Measurements from ENCODE around the gene DNALI1.

Gene DNALI1

GRCh38 chr1:37593726-37594125 is 37.0 kb downstream of the DNALI1 start:
- H3K79me2 ChIP-seq, result peaks cover 3% of the 10 kb centered on the region
- TF ChIP-seq, protein P1, sequence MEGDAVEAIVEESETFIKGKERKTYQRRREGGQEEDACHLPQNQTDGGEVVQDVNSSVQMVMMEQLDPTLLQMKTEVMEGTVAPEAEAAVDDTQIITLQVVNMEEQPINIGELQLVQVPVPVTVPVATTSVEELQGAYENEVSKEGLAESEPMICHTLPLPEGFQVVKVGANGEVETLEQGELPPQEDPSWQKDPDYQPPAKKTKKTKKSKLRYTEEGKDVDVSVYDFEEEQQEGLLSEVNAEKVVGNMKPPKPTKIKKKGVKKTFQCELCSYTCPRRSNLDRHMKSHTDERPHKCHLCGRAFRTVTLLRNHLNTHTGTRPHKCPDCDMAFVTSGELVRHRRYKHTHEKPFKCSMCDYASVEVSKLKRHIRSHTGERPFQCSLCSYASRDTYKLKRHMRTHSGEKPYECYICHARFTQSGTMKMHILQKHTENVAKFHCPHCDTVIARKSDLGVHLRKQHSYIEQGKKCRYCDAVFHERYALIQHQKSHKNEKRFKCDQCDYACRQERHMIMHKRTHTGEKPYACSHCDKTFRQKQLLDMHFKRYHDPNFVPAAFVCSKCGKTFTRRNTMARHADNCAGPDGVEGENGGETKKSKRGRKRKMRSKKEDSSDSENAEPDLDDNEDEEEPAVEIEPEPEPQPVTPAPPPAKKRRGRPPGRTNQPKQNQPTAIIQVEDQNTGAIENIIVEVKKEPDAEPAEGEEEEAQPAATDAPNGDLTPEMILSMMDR (IDR thresholded peaks at IDR 0.05), result no peak
- H3K4me2 ChIP-seq (ENCODE audit: low read length), result no peak overlapping the region
- H3K27me3 ChIP-seq (ENCODE audit: control insufficient read depth, insufficient read depth, low read length), result no peaks in the 10 kb centered on the region
- no peak overlapping the region for H3K9ac ChIP-seq
- H3K4me3 ChIP-seq (ENCODE audit: low read depth, low read length), result no peak overlapping the region
- peaks cover 3% of the 10 kb centered on the region for H3K4me1 ChIP-seq
- no peaks in the 10 kb centered on the region for H3K9me3 ChIP-seq (ENCODE audit: control insufficient read depth, low read length)
- no peak overlapping the region for H2AFZ ChIP-seq
- H3K27ac ChIP-seq, result no peak overlapping the region
- H3K36me3 ChIP-seq (ENCODE audit: control insufficient read depth, insufficient read depth, low read length), result no peaks in the 10 kb centered on the region

DNA sequence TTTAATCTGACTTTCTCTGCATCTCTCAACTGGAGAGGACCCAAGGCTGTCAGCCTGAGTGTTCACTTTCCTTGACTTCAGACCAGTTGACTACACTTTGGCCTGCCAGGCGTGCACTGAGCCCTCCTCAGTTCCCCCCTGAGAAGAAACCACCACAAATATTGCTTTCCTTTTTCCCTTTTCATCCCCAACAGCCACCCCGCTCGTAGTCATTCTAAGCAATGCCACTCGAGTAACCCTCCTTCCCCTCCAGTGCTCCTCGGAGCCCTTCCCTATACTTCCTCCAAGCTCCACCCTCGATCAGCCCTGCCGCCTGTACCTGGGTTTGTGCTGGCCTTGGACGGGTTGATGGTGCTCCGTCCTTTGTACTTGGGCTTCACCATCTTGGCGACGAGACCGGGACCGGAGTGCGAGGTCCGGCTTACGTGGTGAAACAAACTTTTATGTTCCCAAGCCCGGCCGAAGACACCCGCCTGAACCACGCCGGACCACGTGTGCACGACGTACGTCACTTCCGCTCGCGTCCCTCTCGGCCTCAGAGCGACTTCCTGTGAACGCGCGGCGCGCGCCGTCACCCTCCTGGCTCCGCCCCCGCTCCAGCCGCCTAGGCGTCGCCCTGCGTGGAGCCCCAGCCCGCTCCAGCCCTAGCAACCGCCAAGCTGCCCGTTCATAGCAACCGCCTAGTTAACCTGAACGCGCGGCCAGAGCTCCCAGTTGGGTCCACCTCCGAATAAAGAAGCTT is 38.9 kb downstream of the DNALI1 start, which contains the start of gene GNL2:
GNL2 (minus strand) TSS at position 498 of the 742 bp plus-strand sequence; CDS start at position 383, 115 bp downstream.
- no peaks in the 10 kb centered on the region for H3K9me3 ChIP-seq (ENCODE audit: control insufficient read depth, low read length)
- H3K9ac ChIP-seq, result no peak within 1 kb of the TSS
- peak within 1 kb of the TSS; percentile 63 for H3K27ac ChIP-seq
- peak within 1 kb of the TSS; percentile 97 for H2AFZ ChIP-seq
- peak within 1 kb of the TSS; percentile 98 for H3K4me2 ChIP-seq (ENCODE audit: low read length)
- peaks cover 3% of the 10 kb centered on the region for H3K79me2 ChIP-seq
- TF ChIP-seq, protein P1 (IDR thresholded peaks at IDR 0.05), result no peak
- peak within 1 kb of the TSS; percentile 84 for H3K4me3 ChIP-seq (ENCODE audit: low read depth, low read length)
- no peaks in the 10 kb centered on the region for H3K27me3 ChIP-seq (ENCODE audit: control insufficient read depth, insufficient read depth, low read length)
- H3K36me3 ChIP-seq (ENCODE audit: control insufficient read depth, insufficient read depth, low read length), result no peaks in the 10 kb centered on the region
- H3K4me1 ChIP-seq, result peaks cover 3% of the 10 kb centered on the region

DNA sequence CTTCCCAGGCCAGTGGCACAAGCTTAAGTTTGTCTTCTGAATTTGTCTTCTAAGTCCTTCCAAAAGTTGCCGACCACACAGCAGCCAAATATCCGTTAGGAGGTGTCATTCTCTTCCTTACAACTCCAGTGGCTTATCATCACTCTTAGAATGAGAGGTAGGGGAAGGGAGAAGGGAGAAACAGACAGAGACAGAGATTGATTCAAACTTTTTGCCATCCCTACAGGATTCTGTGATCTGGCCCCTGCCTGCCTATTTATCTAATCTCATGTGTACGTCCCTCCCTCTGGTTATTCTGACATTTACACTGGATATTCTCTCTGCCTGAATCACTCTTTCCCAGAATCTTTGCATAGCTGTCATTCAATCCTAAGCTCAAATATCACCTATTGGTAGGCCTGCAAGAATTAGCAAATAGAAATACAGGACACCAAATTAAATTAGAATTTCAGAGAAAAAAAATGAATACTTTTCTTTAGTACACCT is 39.5 kb downstream of the DNALI1 start:
- peak overlapping the region; percentile 97 for H2AFZ ChIP-seq
- no peaks in the 10 kb centered on the region for H3K36me3 ChIP-seq (ENCODE audit: control insufficient read depth, insufficient read depth, low read length)
- peak overlapping the region; percentile 63 for H3K27ac ChIP-seq
- TF ChIP-seq, protein P1 (IDR thresholded peaks at IDR 0.05), result no peak
- H3K4me2 ChIP-seq (ENCODE audit: low read length), result peak overlapping the region; percentile 98
- H3K9me3 ChIP-seq (ENCODE audit: control insufficient read depth, low read length), result no peaks in the 10 kb centered on the region
- H3K4me3 ChIP-seq (ENCODE audit: low read depth, low read length), result peak overlapping the region; percentile 84
- H3K9ac ChIP-seq, result no peak overlapping the region
- H3K27me3 ChIP-seq (ENCODE audit: control insufficient read depth, insufficient read depth, low read length), result no peaks in the 10 kb centered on the region
- H3K79me2 ChIP-seq, result peaks cover 3% of the 10 kb centered on the region
- peaks cover 3% of the 10 kb centered on the region for H3K4me1 ChIP-seq

DNA sequence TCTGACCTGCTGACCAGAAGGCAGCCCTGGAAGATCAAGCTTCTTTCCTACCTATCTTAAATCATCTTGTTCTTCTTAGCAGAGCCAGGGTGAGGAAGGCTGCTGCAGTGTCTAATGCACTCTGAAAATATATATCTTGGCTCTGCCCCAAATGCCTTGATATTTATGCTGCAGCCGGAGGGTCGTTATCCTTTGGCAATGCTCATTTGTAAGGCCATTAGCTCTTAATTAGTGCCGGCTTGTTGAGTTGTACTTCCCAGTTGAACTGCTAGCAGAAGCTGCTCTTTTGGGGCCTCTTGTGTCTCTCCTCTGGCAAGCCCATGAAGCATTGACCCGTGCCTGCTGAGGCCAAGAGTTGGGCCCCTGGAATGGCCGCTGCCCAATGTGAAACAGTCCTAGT is 43.2 kb downstream of the DNALI1 start:
- Histone ChIP-seq H3K4me3 (ENCODE audit: low read depth, low read length) (no peak overlapping the region), H3K4me1 (no peaks in the 10 kb centered on the region), H3K9ac (no peak overlapping the region), H3K9me3 (ENCODE audit: control insufficient read depth, low read length) (no peaks in the 10 kb centered on the region), H3K27ac (no peak overlapping the region), H2AFZ (no peak overlapping the region), H3K79me2 (peaks cover 3% of the 10 kb centered on the region), H3K27me3 (ENCODE audit: control insufficient read depth, insufficient read depth, low read length) (no peaks in the 10 kb centered on the region), H3K36me3 (ENCODE audit: control insufficient read depth, insufficient read depth, low read length) (no peaks in the 10 kb centered on the region), H3K4me2 (ENCODE audit: low read length) (no peak overlapping the region)
- TF ChIP-seq, protein P1 (IDR thresholded peaks at IDR 0.05), result no peak

Data from parathyroid adenoma (tissue), 2 donors.